ENCODE data around the gene PGAP2.

Gene PGAP2

DNA sequence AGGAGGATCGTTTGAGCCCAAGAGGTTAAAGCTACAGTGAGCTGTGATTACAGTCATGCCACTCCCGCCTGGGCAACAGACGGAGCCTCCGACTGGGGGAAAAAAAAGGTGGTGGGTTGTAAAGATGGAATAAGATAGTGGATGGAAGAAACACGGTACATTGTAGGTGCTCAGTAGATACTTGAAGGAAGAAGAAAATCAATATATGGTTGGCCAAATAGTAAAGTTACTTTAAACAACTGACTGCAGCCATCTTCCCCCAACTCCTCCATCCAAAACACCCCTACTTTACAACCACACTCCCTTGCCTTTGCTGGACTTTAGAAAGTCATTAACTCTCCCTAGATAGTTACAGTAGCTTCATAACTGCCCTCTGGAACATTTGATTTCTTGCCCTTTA is 8.5 kb upstream of the PGAP2 start:
- H3K9ac ChIP-seq (ENCODE audit: low read length): no peak overlapping the region
- H3K9me2 ChIP-seq (replicated peaks; ENCODE audit: insufficient read depth, low read length): no peaks in the 10 kb centered on the region
- H4K20me1 ChIP-seq (ENCODE audit: low read depth, low read length): peaks cover 20% of the 10 kb centered on the region
- peaks cover 17% of the 10 kb centered on the region; the same call in 1 of the 2 replicates for H3F3A ChIP-seq (ENCODE audit: insufficient read depth)
- peaks cover 9% of the 10 kb centered on the region for H3K36me3 ChIP-seq (ENCODE audit: low read length)
- TF ChIP-seq, protein P1, sequence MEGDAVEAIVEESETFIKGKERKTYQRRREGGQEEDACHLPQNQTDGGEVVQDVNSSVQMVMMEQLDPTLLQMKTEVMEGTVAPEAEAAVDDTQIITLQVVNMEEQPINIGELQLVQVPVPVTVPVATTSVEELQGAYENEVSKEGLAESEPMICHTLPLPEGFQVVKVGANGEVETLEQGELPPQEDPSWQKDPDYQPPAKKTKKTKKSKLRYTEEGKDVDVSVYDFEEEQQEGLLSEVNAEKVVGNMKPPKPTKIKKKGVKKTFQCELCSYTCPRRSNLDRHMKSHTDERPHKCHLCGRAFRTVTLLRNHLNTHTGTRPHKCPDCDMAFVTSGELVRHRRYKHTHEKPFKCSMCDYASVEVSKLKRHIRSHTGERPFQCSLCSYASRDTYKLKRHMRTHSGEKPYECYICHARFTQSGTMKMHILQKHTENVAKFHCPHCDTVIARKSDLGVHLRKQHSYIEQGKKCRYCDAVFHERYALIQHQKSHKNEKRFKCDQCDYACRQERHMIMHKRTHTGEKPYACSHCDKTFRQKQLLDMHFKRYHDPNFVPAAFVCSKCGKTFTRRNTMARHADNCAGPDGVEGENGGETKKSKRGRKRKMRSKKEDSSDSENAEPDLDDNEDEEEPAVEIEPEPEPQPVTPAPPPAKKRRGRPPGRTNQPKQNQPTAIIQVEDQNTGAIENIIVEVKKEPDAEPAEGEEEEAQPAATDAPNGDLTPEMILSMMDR (IDR thresholded peaks at IDR 0.05; ENCODE audit: insufficient read depth, low read length, poor library complexity, severe bottlenecking): no peak
- TF ChIP-seq EZH2phosphoT487 (conservative IDR thresholded peaks at IDR 0.05; ENCODE audit: low read length): no peak
- H2AFZ ChIP-seq (ENCODE audit: low read depth, low read length, severe bottlenecking): no peak overlapping the region
- H3K79me2 ChIP-seq (ENCODE audit: insufficient read depth, low read length): peaks cover 25% of the 10 kb centered on the region
- H3K27me3 ChIP-seq (ENCODE audit: low read length): no peaks in the 10 kb centered on the region
- no peak overlapping the region for H3K4me2 ChIP-seq (ENCODE audit: low read depth, low read length, poor library complexity, severe bottlenecking)
- no peak overlapping the region for H3K4me3 ChIP-seq (ENCODE audit: insufficient read depth, low read length, poor library complexity, severe bottlenecking)
- no peaks in the 10 kb centered on the region for H3K9me3 ChIP-seq (ENCODE audit: insufficient read depth, low read length)
- no peak overlapping the region for H3K27ac ChIP-seq (ENCODE audit: low read depth, low read length)

DNA sequence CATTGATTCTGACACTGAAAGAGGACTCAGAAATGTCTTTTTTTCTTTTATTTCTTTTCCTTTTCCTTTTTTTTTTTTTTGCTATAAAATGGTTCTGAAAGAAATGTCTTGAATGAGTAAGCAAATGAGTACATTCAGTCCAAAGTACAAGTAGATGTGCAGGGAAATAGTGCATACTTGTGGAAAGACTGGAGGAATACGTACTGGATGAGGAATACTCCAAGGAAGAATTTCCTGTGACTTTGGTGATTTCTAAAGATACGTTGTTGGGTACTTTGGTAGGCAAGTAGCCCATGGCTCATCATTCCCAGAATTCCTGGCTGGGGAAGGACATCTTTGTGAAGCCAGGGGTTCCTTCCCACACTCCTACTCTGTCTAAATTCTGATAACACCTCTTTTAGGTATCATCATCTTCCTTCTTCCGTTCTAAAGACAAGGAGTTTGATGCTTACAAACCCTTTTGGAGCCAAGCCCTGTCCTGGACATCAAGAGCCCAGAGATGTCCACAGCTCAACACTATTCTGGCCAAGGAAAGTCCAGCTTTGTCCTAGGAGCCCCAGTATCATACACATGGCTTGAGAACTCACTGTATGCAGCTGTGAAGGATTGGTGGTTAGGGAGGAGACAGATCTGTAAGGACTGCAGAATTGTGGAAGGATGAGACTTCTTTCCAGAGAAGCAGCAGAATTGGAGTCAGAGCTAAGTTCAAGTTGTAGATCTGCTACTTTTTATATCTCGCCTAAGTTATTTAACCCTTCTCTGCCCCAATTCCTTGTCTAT is 6.2 kb upstream of the PGAP2 start:
- no peak overlapping the region for H3K27ac ChIP-seq (ENCODE audit: low read depth, low read length)
- peaks cover 2% of the 10 kb centered on the region for H3K79me2 ChIP-seq (ENCODE audit: insufficient read depth, low read length)
- TF ChIP-seq EZH2phosphoT487 (conservative IDR thresholded peaks at IDR 0.05; ENCODE audit: low read length): no peak
- TF ChIP-seq, protein P1 (IDR thresholded peaks at IDR 0.05; ENCODE audit: insufficient read depth, low read length, poor library complexity, severe bottlenecking): no peak
- H3K36me3 ChIP-seq (ENCODE audit: low read length): no peaks in the 10 kb centered on the region
- H3K4me2 ChIP-seq (ENCODE audit: low read depth, low read length, poor library complexity, severe bottlenecking): no peak overlapping the region
- no peaks in the 10 kb centered on the region for H3K9me3 ChIP-seq (ENCODE audit: insufficient read depth, low read length)
- no peak overlapping the region for H3K9ac ChIP-seq (ENCODE audit: low read length)
- H3K9me2 ChIP-seq (replicated peaks; ENCODE audit: insufficient read depth, low read length): no peaks in the 10 kb centered on the region
- H2AFZ ChIP-seq (ENCODE audit: low read depth, low read length, severe bottlenecking): no peak overlapping the region
- H3K4me3 ChIP-seq (ENCODE audit: insufficient read depth, low read length, poor library complexity, severe bottlenecking): no peak overlapping the region
- H3F3A ChIP-seq (ENCODE audit: insufficient read depth): peaks cover 17% of the 10 kb centered on the region; the same call in 1 of the 2 replicates
- H4K20me1 ChIP-seq (ENCODE audit: low read depth, low read length): no peaks in the 10 kb centered on the region
- no peaks in the 10 kb centered on the region for H3K27me3 ChIP-seq (ENCODE audit: low read length)

- H3K4me2 ChIP-seq (ENCODE audit: low read depth, low read length, poor library complexity, severe bottlenecking): no peak overlapping the region
- TF ChIP-seq, protein P1 (IDR thresholded peaks at IDR 0.05; ENCODE audit: insufficient read depth, low read length, poor library complexity, severe bottlenecking): no peak
- no peak for TF ChIP-seq EZH2phosphoT487 (conservative IDR thresholded peaks at IDR 0.05; ENCODE audit: low read length)
- no peak overlapping the region for H3K27ac ChIP-seq (ENCODE audit: low read depth, low read length)
- H3K36me3 ChIP-seq (ENCODE audit: low read length): no peaks in the 10 kb centered on the region
- no peak overlapping the region for H3K9ac ChIP-seq (ENCODE audit: low read length)
- H3K79me2 ChIP-seq (ENCODE audit: insufficient read depth, low read length): peaks cover 4% of the 10 kb centered on the region; the same call in 1 of the 2 replicates
- H3K4me3 ChIP-seq (ENCODE audit: insufficient read depth, low read length, poor library complexity, severe bottlenecking): no peak overlapping the region
- H4K20me1 ChIP-seq (ENCODE audit: low read depth, low read length): no peaks in the 10 kb centered on the region
- no peaks in the 10 kb centered on the region for H3K9me3 ChIP-seq (ENCODE audit: insufficient read depth, low read length)
- peaks cover 27% of the 10 kb centered on the region; the same call in 1 of the 2 replicates for H3F3A ChIP-seq (ENCODE audit: insufficient read depth)
- no peaks in the 10 kb centered on the region for H3K9me2 ChIP-seq (replicated peaks; ENCODE audit: insufficient read depth, low read length)
- no peaks in the 10 kb centered on the region for H3K27me3 ChIP-seq (ENCODE audit: low read length)
- H2AFZ ChIP-seq (ENCODE audit: low read depth, low read length, severe bottlenecking): no peak overlapping the region
These were observed 4.4 kb upstream of the PGAP2 start for GRCh38 chr11:3803726-3804495.
